ENCODE data around the gene PTPA.
A peak's percentile ranks its signal among the peaks of the same experiment; 100 is the strongest.
"Not testable (repeated sequence)": the region's sequence is repeated elsewhere in the genome, so short reads cannot be mapped to it uniquely, and the experiment has no call there.

The PTPA gene

DNA sequence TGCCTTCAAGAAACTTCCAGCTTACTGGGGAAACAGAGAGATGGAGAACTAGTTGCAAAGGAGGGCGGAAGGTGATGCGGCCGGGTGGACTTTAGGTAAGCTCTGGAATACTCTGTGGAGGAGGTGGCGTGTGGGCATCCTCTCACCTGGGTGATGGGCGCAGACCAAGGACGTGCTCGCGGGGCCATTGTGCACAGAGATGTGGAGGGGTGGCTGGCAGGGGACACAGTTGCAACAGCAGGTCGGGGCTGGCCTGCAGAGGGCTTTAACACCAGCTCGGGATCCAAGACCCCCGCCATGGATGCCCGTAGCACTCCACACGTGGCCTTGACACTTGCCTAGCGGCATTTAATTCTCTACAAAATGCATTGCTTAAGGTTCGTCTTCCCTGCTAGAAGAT lies 40.3 kb downstream of the PTPA start:
- DNase-seq (ENCODE audit: low read depth, low spot score) = no peak

DNA sequence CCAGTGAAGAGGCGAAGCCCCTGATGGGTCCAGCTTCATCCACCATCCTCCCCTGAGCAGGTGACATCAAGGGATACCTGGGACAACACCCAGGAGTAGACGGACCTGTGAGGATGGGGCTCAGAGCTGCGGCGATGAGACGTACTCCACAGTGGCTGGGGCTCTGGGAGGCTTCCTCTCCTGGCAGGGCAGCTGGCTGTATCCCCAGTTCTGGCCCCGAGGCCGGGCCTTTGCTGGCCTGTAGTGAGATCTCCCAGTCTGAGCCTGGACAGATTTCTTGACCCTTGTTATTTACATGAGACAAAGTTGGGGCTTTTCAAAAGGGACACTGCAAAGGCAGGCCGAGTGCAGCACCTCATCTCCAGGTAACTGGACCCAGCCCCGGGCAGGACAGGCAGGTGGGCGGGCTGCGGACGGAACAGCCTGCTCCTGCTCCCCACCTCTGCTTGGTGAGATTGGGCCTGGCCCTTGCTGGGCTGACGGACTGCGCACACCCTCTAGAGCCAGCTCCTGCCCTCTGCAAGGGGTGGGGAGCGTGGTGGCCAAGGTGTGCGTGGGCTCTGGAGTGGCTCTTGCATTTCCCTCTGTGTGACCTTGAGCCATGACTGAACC lies 43.8 kb downstream of the PTPA start:
- DNase-seq (ENCODE audit: low read depth, low spot score) = no peak

DNA sequence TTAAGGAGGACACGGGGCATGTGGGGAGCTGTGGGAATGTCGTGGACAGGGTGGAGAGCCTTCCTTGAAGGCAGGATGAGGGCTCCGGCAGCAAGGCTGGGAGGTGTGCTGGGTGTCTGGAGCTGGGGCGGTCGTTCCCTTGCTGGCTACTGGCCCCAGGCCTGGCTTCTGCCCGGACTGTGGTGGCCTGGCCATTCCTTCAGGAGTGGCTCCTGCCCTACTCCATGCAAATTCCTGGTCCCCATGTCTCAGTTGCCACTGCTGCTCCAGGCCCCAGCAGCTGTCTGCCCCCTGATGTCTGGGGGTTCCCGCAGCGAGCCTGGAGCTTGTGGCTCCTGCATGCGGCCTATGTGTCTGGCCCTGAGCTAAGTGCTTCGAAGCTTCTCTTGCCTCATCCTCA lies 44.9 kb downstream of the PTPA start:
- DNase-seq (ENCODE audit: low read depth, low spot score) = no peak

DNA sequence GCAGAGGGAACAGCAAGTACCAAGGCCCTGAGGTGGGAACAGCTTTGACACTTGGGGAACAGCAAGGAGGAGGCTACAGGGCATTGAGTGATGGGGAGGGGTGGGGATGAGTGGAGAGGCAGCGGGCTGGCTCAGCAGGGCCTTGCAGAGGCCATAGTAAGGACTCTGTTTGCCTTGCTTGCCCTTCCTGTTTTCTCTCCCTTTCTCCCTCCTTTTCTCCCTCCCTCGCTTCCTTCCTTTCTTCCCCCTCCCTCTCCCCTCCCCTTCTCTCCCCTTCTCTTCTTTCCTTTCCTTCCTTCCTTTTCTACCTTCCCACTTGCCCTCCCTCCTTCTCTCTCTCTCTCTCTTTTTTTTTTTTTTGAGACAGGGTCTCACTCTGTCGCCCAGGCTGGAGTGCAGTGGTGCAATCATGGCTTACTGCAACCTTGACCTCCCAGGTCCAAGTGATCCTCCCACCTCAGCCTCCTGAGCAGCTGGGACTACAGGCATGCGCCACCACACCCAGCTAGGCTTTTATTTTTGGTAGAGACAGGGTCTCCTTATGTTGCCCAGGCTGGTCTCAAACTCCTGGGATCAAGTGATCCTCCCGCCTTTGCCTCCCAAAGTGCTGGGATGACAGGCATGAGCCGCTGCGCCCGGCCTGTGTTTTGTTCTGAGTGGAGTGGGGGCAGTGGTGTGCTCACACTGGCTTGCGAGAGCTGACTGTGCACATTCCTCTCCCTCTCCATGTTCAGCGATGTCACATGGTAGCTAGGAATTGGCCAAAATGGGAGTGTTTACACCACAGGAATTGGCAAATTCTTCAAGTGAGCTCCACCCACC lies 49.7 kb downstream of the PTPA start:
- DNase-seq (ENCODE audit: low read depth, low spot score) = peak; percentile 52

DNA sequence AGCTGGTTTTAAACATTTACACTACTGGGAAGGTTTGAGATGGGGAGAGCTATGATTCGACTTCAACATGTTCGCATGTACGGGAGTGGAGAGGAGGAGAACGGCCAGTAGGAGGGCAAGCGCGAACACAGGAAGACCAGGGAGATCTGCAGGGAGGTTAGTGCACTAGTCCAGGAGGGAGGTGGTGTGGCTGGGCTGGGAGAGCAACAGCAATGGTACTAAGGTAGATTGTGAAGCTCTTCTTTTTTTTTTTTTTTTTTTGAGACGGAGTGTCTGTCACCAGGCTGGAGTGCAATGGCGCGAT lies 50.3 kb downstream of the PTPA start:
- no peak for DNase-seq (ENCODE audit: low read depth, low spot score)

DNA sequence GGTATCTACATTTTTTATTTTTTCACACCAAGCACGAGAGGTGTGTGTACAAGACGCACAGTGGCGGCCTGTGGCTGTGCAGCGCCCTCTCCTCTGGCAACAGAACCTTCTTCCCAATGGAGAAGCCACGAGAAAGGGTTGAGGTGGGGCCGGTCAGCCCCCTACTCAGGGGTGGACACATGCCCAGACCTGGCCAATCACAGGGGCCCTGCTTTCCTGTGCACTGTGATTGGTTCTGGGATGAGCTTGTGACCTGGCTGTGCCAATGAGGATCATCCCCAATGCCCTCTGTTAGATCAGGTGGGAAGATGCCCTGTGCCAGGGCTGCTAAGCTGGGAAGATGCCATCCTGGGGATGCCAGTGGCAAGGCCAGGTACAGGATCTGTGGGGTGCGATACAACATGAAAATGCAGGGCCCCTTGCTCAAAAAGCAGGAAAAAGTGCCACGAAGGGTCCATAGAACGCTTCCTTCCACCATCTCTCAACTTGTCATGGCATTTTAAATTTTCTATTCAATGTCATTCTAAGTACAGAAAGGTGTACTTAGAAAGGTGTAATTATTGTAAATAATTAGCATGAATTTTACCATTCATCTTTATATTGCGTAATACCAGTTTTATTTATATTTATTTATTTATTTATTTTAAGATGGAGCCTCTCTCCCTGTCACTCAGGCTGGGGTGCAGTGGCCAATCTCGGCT lies 51.4 kb downstream of the PTPA start:
- no peak for DNase-seq (ENCODE audit: low read depth, low spot score)

DNA sequence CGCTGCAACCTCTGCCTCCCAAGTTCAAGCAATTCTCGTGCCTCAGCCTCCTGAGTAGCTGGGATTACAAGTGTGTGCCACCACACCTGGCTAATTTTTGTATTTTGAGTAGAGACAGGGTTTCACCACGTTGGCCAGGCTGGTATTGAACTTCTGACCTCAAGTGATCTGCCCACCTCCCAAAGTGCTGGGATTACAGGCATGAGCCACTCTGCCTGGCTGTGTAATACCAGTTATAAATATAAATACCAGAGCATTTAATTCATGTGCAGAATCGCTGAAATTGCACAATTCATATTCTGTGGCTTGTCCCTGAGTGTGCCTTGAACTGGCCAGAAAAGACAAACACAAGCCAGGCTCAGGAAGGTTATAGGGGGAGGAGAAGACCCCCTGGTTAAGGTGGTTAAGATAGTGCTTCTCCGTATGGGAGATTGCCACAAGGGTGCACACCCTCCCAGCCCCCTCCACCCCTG lies 52.0 kb downstream of the PTPA start:
- not testable (repeated sequence) for DNase-seq (ENCODE audit: low read depth, low spot score)

DNA sequence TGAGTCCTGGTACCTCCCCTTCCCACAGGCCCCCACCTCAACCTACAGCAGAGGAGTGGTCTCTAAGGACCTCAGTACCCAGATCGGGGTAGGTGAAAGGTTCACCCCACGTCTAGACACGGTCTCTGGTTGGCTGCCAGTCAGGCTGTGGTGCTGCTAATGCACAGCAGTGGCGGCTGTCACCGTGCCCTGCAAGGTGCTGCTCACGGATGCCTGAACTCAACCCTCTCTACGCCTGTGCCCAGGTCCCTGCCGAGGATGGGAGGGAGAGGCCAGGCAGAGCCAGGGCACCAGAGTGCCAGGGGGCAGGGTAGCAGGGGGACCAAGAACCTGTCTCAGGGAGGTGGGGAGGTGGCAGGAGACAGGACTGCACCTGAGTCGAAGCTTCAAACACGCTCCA lies 52.5 kb downstream of the PTPA start:
- DNase-seq (ENCODE audit: low read depth, low spot score) = no peak

DNA sequence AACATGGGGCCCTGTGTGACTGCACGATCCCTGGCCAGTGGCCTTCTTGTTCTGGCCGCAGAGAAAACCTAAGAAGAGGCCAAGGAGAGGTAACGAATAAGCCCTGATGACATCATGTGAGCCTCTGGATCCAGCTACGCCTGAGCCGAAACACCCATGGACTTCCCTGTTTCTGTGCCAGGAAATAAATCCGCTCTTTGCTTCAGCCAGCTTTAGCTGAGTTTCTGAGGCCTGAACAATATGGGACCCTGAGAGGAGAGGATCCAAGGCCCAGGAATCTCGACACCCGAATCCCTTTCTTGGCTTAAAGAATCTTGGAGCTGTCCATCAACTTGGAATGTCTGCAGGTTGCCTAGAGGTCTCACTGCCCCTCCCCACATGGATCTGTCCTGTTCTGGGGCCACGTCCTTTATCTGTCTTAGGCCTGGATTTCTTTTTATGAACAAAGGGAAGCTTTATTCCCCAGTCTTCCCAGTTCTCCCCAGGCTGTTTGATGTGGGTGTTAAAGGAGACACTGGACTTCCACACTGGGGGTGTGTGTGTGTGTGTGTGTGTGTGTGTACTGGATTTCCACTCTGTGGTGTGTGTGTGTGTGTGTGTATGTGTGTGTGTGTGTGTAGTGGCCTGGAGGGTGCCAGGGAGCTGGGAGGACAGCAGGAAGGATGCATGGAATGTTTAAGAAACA lies 53.2 kb downstream of the PTPA start:
- DNase-seq (ENCODE audit: low read depth, low spot score) = peak; percentile 58

DNA sequence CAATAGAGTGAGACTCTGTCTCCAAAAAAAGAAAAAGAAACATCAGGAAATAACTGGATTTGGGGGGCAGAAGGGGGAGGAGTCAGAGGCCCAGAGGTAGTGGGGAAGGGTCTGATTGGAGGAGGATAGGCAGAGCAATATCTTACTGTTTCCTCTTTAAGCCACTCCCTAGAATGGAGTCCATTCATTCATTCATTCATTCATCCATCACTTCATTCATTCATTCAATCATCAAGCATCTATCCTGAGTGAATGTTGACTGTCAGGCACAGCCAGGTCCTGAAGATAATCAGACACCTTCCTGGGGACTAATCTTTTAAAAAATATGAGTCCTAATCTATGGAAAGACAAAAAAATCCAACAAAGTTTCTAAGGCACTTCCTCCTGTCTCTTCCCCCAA lies 54.0 kb downstream of the PTPA start:
- DNase-seq (ENCODE audit: low read depth, low spot score) = no peak

DNA sequence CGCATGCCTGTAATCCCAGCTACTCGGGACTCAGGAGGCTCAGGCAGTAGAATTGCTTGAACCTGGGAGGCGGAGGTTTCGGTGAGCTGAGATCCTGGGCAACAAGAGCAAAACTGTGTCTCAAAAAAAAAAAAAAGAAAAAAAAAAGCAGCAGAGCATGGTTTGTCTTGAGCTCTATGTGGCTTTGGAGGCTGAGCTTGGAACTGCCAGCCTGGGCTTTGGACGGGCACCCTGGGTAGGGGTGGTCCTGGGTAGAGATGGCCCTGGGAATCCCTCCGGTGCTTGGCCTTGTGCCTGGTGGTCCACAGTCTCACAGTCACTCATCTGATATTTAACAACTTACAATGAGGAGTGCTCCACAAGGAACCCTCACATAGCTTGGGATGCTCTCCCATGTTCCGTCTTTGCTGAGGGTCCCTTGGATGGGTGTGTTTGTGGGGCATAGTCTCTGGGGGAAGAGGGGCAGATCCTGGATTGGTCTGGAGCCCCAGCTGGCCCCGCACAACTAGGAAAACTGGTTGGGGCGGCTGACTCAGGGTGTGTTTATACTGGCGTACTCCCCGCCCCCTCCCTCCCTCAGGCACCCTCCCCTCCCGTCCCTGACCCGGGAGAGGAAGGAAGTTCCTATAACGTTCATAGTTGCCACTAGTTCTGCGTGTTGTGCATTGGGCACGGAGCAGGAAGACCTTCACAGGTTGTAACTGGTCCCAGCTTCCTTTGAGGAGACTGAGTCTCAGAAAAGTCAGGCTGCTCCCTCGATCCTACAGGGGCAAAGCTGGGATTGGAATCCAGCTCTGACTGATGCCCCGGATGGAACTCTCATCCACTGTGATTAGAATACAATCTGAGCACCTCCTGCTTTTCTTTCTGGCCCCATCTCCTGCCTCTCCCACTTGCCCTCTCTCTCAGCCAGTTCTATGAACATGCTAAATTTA lies 55.7 kb downstream of the PTPA start:
- peak; percentile 77 for DNase-seq (ENCODE audit: low read depth, low spot score)

DNA sequence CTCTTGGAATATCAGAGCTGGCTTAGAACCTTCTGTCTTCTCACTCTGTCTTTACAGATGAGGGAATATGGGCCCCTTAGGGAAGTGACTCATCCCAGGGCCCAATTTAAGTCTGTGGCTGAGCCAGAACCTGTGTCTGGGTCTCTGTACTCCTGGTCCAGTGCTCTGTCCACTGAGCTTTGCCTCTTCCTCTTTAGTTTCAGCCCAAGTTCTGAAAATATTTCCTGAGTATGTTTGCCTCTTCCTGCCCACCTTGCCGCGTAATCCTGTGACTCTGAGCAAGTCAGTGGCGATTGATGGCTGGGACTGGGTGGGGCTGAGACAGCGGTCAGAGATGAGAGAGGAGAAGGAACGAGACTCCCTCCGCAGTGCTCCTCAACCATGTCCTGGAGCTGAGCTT lies 59.0 kb downstream of the PTPA start:
- no peak for DNase-seq (ENCODE audit: low read depth, low spot score)

DNA sequence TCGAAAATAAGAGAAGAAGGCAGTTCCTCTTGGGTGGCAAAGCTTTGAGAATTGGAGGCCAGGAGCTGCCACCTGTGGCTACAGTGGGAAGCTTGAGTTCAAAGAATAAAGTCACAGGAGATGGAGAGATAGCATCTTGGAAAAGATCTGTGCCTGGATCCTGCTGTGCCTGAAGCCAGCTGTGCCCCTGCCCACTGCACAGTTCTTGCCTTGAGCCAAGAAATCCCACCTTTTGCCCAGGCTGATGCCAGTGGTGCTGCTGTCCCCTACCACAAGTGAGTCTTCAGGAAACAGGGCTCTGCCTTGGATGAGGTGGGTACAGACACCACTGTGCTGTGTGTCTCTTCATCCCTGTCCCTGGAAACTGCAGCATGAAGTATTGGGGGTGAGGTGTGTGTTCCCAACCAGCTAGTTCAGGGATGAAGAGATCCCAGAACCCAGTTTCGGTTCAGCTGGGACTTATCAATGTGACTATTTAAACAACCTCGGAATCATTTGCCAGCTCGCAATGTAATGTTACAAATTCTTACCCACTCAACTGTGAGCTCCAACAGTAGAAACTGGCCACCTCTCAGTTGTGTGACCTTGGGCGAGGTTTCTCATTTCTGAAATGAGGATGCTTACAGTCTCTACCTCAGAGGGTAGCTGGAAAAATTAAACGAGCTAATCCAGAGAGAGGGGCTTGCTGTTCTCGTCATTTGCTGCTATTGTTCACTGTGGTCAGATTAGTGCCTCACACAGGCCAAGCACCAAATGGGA lies 61.0 kb downstream of the PTPA start:
- no peak for DNase-seq (ENCODE audit: low read depth, low spot score)

DNA sequence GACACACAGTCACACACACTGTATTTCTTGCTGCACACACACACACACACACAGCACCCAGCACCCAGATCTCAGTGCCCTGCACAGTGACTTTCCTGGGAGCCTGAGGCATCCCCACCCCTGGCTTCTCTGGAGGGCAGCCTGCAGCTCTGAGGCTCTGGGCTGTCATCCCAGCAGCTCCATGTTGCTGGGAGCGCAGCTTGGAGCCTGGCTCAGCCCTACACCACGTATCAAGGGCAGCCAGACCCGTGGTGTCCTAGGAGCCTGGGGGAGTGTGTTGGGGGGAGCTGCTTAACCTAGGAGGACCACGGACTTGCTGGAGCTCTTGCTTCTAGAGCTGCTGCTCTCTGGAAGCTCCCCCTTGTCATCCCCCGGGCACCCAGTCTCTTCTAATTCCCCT lies 61.6 kb downstream of the PTPA start:
- peak; percentile 48 for DNase-seq (ENCODE audit: low read depth, low spot score)

DNA sequence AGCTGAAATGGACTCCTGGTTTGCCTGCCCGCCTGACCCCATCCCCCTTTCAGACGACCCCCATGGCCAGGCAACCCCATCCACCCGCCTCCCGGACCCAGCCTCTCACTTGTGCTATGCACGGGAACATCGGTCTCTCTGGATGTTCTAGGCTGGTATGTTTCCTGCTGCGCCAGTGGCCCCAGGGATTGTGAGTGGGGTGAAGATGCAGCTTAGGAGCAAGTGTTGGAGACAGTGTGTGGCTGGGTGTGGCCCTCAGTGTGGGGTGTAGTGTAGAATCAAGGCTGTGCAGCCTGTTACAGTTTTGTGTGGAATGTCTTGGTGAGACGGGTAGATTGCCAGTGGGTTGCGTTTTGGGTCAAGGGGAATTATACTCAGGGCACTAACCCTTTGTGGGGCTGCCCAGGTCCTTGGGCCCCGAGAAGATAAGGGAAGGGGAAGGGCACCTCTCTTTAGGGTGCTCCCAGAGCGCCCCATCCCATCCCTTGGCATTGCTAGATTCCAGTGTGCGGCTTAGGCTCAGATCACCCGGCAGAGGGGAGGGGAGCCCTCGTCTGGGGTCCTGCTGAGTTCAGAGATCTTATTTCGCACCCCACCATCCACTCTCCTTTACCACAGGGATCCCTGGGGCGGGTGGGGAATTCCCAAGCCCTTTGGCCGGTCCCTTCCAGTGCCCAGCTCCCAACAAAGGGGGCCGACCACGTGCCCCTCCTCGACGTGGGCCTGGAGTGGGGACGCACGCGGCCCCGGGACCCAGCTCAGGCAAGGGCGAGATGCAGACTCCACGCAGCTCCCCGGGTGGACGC lies 62.3 kb downstream of the PTPA start:
- DNase-seq (ENCODE audit: low read depth, low spot score) = no peak

DNA sequence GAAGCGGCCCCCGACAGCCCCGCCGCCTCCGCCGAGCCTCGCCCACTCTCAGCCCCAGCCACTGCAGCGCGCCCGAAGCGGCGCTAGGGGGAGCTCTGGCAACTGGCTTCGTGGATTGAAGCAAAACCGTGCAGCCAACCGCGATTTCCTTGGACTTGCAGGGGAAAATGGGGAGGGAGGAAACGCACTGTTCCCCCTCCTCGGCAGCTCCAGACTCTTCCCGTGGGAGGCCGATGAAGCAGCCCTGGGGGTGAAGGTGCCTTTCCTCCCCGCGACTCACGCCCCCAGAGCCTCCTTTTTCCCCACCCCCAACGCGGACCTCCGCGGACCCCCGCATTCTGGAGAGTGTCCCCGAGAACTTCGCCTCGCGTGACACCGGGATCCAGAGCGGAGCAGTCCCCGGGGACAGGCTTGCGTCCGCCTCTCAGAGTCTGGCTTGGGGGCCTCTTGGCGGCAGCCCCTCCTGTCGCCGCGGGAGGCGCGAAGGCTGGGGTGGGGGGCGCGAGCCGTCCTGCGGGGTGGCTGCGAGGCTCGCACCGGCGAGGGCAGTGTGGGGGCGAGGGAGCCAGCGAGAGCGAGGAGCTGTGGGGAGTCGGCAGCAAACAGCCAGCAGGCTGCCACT lies 63.0 kb downstream of the PTPA start:
- peak; percentile 96 for DNase-seq (ENCODE audit: low read depth, low spot score)

DNA sequence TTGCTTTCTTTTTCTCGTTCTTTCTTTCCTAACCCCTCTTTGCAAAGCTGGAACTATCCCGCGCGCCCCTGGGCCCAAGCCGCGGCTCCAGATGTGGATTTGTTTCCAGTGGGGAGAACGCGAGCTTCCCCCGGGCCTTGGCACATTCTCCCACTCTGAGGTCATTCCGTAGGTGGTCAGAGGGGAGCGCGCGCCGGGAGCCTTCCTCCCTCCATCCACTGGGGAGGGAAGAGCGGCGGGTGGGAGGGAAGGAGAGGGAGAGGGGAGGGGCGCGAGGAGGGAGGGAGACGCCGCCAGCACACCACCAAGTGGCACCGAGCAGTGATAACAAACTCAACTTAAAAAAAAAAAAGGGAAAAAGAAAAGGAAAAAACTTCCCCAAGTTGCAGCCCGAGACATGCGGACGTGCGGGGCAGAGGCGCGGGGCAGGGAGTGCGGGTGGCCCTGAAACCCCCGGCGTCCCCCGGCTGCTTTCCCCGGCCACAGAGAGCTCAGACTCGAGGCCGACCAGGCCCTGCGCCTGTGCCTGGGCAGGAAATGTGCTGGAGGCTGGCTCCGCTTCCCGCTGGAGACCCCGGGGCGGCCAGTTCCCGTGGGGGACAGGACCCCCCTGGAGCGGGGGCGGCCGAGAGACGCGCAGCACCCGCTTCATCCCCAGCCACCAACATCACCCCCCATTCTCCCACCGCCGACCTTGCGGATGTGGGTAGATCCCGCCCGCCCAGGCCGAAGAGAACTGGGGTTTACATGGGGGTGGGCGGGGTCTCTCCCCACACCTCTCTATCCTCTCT lies 63.7 kb downstream of the PTPA start:
- DNase-seq (ENCODE audit: low read depth, low spot score) = peak; percentile 95

DNA sequence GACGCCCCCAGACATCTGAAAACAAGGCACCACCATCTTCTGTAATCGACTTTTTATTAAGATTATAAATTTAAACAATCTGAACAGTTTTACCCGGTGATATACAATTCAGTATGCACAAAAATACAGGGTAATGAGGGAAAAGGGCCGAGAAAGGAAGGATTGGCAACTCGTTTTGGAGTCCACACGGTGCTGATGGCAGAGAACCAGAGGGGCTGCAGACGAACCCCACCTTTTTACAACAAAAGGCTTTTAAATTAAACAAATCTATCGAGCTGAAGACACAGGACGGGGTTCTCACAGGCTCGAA lies 64.3 kb downstream of the PTPA start:
- DNase-seq (ENCODE audit: low read depth, low spot score) = no peak

Measured in astrocyte of the hippocampus (primary cell).